LNCAP (cell line): ENCODE measurements around the gene NIFK.
A peak's percentile ranks its signal among the peaks of the same experiment; 100 is the strongest.

Source experiments
- TF ChIP-seq, protein P1 (sequence below): fragments of 450-650 bp; IDR thresholded peaks from 2 replicates; pipeline ENCODE4 v1.5.1; 2017; ENCODE audit warnings: mild to moderate bottlenecking

NIFK gene

DNA sequence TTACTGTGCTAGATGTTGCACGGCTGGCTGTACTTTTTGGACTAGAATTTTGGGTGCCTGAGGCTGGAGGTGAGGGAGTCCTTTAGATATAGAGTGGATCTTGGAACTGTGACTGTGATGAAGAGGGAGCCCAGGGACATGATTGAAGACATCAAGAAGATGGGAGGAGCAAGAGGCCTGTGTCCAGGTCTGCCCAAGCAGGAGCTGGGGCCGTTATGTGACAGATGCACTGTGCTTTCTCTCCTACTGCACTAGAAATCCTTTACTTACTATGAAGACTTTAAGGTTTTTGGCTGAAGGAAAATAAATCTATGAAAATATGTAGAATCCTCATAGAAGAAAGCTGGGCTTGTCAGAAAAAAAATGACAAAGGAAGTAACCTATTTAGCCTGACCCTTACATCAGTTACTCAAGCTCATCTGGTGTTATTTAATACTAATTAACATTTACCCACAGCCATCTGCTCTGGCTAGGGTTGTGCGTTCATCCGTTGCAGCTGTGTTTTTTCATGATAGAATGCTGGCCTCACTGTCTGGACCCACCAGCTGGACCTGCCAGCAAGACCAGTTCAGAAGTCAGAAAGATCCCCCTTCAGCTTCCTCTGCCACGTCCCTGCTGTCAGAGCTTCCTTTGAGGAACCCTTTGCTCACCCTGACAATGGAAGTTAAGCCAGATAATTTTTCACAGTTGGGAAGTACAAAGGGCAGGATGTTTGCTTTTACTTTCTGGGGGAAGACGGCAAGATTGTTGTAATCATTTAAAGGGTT is 35.5 kb upstream of the NIFK start:
- TF ChIP-seq, protein P1, sequence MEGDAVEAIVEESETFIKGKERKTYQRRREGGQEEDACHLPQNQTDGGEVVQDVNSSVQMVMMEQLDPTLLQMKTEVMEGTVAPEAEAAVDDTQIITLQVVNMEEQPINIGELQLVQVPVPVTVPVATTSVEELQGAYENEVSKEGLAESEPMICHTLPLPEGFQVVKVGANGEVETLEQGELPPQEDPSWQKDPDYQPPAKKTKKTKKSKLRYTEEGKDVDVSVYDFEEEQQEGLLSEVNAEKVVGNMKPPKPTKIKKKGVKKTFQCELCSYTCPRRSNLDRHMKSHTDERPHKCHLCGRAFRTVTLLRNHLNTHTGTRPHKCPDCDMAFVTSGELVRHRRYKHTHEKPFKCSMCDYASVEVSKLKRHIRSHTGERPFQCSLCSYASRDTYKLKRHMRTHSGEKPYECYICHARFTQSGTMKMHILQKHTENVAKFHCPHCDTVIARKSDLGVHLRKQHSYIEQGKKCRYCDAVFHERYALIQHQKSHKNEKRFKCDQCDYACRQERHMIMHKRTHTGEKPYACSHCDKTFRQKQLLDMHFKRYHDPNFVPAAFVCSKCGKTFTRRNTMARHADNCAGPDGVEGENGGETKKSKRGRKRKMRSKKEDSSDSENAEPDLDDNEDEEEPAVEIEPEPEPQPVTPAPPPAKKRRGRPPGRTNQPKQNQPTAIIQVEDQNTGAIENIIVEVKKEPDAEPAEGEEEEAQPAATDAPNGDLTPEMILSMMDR = no peak

DNA sequence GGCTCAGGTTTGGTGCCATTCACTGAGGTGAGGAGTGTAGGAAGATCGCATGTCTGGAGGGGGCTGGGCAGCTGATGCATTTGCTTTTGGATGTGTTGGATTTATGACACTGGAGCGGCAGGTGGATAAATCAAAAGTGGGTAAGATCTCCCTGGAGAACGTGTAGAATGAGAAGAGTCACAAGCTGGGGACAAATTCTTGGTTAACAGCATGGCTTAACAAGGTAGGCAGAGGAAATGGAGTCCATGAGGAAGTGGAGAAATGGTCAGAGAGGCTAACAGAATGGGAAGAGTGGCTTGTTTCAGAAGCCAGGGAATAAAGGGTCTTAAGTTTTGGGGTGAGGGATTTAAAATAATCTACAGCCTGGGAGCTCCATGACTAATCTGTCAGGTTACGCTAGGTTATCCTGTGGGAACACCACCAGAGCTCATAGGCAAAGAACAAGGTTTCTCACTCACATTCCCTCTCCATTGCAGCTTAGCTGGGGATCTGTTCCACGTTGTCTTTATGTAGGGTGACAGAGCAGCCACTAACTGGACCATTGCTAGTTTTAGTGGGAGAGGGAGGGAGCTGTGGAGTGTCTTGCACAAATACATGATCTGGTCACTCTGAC is 31.6 kb upstream of the NIFK start:
- TF ChIP-seq, protein P1 = no peak

DNA sequence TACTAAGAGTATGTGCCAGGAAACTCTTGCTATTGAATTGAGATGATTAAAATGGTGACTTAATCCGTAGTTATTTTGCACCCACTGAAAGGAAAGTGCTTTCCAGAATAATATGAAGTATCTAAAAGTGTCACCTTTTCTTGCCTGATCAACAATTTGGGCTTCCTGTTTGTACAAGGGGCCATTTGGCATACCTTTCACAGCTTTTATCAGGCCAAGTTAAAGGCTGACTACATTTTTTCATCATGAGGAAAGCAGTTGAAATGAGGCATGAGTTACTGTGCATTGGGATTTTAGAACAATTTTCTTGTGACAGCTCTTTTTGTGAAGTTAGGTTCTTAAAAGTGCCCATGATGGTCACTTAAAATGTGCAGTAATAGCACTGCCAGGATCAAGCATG is 29.9 kb upstream of the NIFK start:
- TF ChIP-seq, protein P1 = no peak

DNA sequence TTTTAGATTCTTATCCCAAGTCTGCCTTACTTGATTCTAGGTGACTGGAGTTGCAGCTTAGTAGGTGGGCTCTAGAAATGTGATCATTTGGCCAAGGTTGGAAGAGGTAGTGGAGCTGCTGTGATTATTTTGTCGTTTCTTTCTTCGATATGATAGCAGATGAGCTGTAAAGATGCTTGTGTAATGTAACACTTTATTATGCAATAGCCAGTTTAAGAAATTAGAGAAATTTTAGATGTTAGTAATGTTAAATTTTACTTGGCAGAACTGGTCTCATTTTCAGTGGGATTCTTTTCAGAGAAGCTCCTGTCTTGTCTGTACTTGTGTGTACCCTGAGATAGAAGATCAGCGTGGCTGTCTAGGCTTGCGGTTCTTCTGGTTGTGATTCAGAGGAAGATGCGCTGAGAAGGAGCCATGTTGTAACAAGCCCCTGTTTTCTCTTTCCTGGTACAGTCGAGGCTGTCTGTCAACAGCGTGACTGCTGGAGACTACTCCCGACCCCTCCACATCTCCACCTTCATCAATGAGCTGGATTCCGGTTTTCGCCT is 28.1 kb upstream of the NIFK start:
- TF ChIP-seq, protein P1 = no peak

DNA sequence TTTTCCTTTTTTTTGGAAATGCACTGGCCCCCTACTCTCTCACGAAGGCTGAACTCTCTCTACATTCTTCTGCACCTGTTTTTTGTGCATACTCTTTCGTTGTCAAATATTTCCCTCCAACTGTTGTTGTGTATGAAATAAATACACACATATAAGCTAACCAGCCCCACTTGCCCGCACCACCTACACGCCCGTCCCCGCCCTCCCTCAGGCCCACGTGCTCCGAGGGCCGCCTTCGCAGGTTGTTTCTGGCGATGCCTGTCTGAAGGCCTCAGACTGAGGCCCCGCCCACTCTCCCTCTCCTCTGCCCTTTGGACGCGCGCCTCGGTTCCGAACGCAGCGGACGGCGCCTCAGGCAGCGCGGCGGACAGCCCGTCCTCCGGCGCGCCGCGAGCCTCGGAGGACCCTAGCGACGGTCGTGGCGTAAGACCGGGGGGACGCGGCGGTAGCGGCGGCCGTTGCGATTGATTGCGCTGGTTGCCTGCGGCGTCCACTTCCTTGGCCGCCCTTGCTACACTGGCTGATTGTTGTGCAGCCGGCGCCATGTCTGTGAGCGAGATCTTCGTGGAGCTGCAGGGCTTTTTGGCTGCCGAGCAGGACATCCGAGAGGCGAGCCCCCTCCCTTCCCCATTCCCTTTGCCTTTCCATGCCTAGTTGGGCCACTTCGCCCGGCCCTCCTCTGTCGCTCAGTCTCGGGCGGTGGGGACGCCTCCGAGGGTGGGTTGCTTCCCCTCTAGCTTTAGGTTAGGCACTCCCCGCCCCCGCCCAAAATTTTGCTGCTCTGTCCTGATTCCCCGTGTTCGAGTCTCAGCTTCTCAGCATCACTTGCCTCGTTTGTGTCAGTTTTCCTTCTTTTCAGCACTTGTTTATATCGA is 18.8 kb upstream of the NIFK start, which contains the start of gene TSN:
TSS of gene TSN (plus strand) at position 415 of the 875 bp plus-strand sequence. CDS start at position 544, 129 bp downstream.
- TF ChIP-seq, protein P1 = no peak

DNA sequence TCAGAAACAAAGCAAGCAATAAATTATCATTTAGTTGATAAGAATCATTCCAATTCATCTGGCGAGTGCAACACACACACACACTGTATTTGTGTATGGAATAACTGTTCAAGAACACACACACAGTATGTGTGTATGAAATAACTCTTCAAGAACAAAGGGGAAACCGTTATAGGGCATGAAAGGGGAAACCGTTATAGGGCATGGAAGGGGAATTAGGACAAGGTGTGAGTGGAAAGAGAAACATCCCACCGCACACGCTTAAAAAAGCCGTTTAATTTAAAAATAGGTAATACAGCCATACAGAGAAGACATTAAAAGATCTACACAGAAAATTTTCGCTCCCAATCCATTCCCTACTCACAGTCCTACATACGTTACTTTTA is 18.2 kb upstream of the NIFK start:
- TF ChIP-seq, protein P1 = no peak

DNA sequence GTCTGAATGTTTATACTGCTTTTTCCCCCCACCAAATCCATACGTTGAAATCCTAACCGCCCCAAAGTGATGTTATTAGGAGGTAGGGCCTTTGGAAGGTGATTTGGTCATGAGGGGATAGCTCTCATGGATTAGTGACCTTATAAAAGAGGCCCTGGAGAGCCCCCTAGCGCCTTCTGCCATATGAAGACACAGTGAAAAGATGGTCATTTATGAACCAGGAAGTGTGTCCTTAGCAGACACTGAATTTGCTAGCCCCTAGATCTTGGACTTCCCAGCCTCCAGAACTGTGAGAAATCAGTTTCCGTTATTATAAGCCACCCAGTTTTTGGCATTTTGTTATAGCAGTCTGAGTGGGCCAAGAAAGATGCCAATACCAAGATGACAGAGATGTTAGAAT is 11.5 kb upstream of the NIFK start:
- TF ChIP-seq, protein P1 = peak; percentile 13; the same call in 1 of the 2 replicates
